Lung (tissue), 12 donors: ENCODE data around the gene UQCRQ. TPM values are rescaled to one million over a fixed set of nuclear protein-coding genes. Genes with fewer than 3 reads are reported as not detected.

Experiments used
- ATAC-seq: fragments of 200-7000 bp; cut with Tn5 transposase; one replicate; pipeline ENCODE4 v1.9.1; 2020; ENCODE audit warnings: moderate number of reproducible peaks; ENCODE audit not compliant: insufficient read depth, low FRiP score
- DNase-seq, 3 donors: peaks; one replicate each; pipeline ENCODE4 v3.0.0-alpha.2; 2013 to 2017
- H3K27ac ChIP-seq, 2 donors: one replicate each; pipeline ENCODE4 v1.5.1; 2013; ENCODE audit warnings: mild to moderate bottlenecking in 2 of 2, moderate library complexity in 2 of 2, control low read depth in 1 of 2, inconsistent platforms in 1 of 2, low read depth in 1 of 2, low read length in 1 of 2
- H3K27me3 ChIP-seq, 3 donors: one replicate each; pipeline ENCODE4 v1.5.1; 2013; ENCODE audit warnings: low read length in 2 of 3; ENCODE audit not compliant: control insufficient read depth in 3 of 3, insufficient read depth in 3 of 3
- H3K36me3 ChIP-seq, 4 donors: one replicate each; pipeline ENCODE4 v1.5.1; 2013; ENCODE audit warnings: low read length in 4 of 4, mild to moderate bottlenecking in 1 of 4, moderate library complexity in 1 of 4; ENCODE audit not compliant: control insufficient read depth in 4 of 4, insufficient read depth in 4 of 4
- H3K4me1 ChIP-seq, 5 donors: one replicate each; pipeline ENCODE4 v1.5.1; 2013; ENCODE audit warnings: low read length in 5 of 5, mild to moderate bottlenecking in 2 of 5, moderate library complexity in 1 of 5; ENCODE audit not compliant: control insufficient read depth in 5 of 5, insufficient read depth in 5 of 5
- H3K4me3 ChIP-seq: one replicate; pipeline ENCODE4 v1.5.1; 2013; ENCODE audit warnings: mild to moderate bottlenecking, control low read depth, moderate library complexity
- H3K9ac ChIP-seq, 2 donors: one replicate each; pipeline ENCODE4 v1.5.1; 2013; ENCODE audit warnings: low read length in 2 of 2, control low read depth in 1 of 2; ENCODE audit not compliant: insufficient read depth in 1 of 2
- H3K9me3 ChIP-seq, 4 donors: one replicate each; pipeline ENCODE4 v1.5.1; 2013; ENCODE audit warnings: low read length in 3 of 4, mild to moderate bottlenecking in 1 of 4, moderate library complexity in 1 of 4; ENCODE audit not compliant: control insufficient read depth in 4 of 4, insufficient read depth in 3 of 4
- WGBS, 2 donors: extraction: QIAGEN DNeasy Blood & Tissue Kit; methylation state at CpG; one replicate each; pipeline ENCODE4 v1.1.7; 2013; 5-methylcytosine and 5-hydroxymethylcytosine counted together
- polyA plus RNA-seq, 2 donors: library from polyadenylated mRNA; stranded (reverse); fragments of 200-250 nt; gene quantifications; one replicate each; pipeline ENCODE4 v1.2.1, GENCODE V29; 2013
- total RNA-seq, 2 donors: library from RNA; depleted of rRNA in 1 of 2; stranded (reverse); fragments of >200 nt in 1 of 2; gene quantifications; one replicate each; pipeline ENCODE4 v1.2.1, GENCODE V29; 2014 to 2021
- TF ChIP-seq, protein P1 (sequence below): IDR thresholded peaks from 2 replicates; pipeline ENCODE4 v1.5.1; 2012; ENCODE audit warnings: mild to moderate bottlenecking; ENCODE audit errors: control extremely low read depth, extremely low read depth
- donor health status: control.
- donor health status: control.
- donor health status: Bipolar disorder and iron deficiency.
- donor health status: healthy.
- donor health status: DM: yes; HTN: yes; CAD: no.

The UQCRQ gene
- total and polyA plus RNA-seq, 4 donors = 99.0 to 528 (median 296) TPM

DNA sequence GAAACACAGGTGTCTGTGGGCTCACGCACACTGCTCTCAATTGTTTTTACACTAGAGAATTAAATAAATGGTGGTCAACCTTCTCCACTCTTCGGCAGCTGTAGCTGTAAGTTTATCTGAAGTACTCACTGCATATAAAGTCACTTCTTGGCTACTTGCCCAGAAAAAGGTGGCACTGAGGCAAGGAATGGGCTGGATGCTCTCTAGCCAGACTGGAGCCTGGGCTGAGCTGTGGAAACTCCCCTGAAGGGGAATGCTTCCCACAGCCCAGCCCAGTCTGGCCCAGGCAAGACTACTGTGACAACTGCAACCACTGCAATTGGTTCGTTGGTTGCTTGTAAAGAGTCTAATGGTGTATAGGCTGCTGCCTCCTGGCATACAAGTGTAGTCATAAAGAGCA lies 11.5 kb downstream of the UQCRQ start:
- Histone ChIP-seq H3K9ac (no peak overlapping the region), H3K27ac (peak overlapping the region in 1 of 2 donors; percentile 24), H3K4me3 (no peak overlapping the region), H3K36me3 (peaks cover 4 to 30% (median 15%) of the 10 kb centered on the region in 4 donors), H3K27me3 (no peaks in the 10 kb centered on the region), H3K4me1 (peaks cover 0 to 5% (median 0%) of the 10 kb centered on the region in 5 donors), H3K9me3 (no peaks in the 10 kb centered on the region)
- 64 to 84% methylated on average over 3 of the region's 3 CpGs for WGBS, 2 donors
- no peak for ATAC-seq
- peak; percentile 31 to 67 (median 46) for DNase-seq
- TF ChIP-seq, protein P1, sequence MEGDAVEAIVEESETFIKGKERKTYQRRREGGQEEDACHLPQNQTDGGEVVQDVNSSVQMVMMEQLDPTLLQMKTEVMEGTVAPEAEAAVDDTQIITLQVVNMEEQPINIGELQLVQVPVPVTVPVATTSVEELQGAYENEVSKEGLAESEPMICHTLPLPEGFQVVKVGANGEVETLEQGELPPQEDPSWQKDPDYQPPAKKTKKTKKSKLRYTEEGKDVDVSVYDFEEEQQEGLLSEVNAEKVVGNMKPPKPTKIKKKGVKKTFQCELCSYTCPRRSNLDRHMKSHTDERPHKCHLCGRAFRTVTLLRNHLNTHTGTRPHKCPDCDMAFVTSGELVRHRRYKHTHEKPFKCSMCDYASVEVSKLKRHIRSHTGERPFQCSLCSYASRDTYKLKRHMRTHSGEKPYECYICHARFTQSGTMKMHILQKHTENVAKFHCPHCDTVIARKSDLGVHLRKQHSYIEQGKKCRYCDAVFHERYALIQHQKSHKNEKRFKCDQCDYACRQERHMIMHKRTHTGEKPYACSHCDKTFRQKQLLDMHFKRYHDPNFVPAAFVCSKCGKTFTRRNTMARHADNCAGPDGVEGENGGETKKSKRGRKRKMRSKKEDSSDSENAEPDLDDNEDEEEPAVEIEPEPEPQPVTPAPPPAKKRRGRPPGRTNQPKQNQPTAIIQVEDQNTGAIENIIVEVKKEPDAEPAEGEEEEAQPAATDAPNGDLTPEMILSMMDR = no peak

DNA sequence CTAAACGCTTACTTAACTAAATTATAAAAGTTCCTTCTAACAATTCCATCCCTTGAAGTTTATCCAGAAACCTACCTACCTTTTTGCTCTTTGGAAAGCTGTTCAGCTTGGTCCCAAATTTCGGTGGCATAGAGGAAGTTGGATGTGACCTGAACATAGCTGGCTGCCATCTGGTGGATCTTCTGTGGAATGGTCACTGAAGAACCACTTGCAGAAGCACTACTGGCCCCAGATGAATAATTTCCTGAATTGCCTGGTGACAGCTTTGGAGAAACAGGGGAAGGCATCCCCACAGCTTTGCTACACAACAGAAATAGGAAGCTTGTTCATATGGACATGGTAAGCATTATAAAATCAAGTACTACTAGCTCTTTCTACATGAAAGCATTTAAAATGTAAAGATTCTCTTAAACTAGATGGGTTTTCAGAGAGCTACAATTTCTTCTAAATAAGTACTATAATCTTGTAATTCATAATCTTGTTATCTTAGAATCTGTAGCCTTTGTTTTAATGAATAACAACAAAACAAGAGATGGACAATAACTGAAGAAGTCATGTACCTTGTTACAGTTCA lies 16.9 kb downstream of the UQCRQ start:
- Histone ChIP-seq H3K27ac (no peak overlapping the region), H3K36me3 (peaks cover 21 to 64% (median 32%) of the 10 kb centered on the region in 4 donors), H3K4me1 (no peaks in the 10 kb centered on the region), H3K9me3 (no peaks in the 10 kb centered on the region), H3K4me3 (no peak overlapping the region), H3K27me3 (no peaks in the 10 kb centered on the region), H3K9ac (no peak overlapping the region)
- DNase-seq (peak; percentile 53 to 80 (median 70)), ATAC-seq (peak; percentile 79)
- 37% methylated on average over 2 of the region's 2 CpGs for WGBS, 2 donors
- TF ChIP-seq, protein P1 = peak; percentile 48

DNA sequence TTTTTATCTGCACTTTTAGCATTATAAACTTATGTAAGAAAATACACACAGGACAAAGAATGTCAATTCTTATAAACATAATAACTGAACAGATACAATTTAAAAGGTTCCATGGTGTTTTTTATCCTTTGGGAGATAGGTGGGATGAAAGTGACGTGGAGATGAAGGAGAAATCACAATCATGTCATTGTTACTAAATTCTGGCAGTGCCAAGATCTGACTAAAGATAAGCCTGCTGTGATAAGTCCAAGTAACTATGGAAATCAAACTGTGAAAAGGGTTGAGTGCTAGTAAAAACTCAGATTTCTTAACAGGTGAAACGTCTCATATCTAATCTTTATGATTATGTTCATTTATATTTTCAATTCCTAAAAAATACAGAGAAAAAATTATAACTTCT lies 18.1 kb downstream of the UQCRQ start:
- Histone ChIP-seq H3K9ac (no peak overlapping the region), H3K27ac (no peak overlapping the region), H3K4me1 (no peaks in the 10 kb centered on the region), H3K9me3 (no peaks in the 10 kb centered on the region), H3K36me3 (peaks cover 22 to 70% (median 35%) of the 10 kb centered on the region in 4 donors), H3K27me3 (no peaks in the 10 kb centered on the region), H3K4me3 (no peak overlapping the region)
- TF ChIP-seq, protein P1 = no peak
- DNase-seq = no peak
- no peak for ATAC-seq
- WGBS, 2 donors = 89 to 92% methylated on average over 2 of the region's 2 CpGs
